IMR-90 (cell line): ENCODE measurements around the gene KIAA0825. TPM values are rescaled to one million over a fixed set of nuclear protein-coding genes. Genes with fewer than 3 reads are reported as not detected.

Experiments used
- ATAC-seq: fragments of 200-7000 bp; cut with Tn5 transposase; 2 replicates; pipeline ENCODE4 v1.9.1; 2020; ENCODE audit warnings: low read depth, mild to moderate bottlenecking, moderate library complexity
- BruUV-seq: library from RNA; stranded (reverse); fragments of 400-500 nt; replicated peaks from 2 replicates; lab custom pipeline; 2021; lab: Mats Ljungman, UMichigan
- CTCF ChIA-PET: fragments of 300-600 bp; formaldehyde crosslinking; extraction: SDS; loops from one replicate; lab custom pipeline; 2021; ENCODE audit warnings: antibody characterized with exemption; lab: Yijun Ruan, JAX
- POLR2A ChIA-PET: fragments of 300-600 bp; sonication (Branson Sonifier 250); formaldehyde crosslinking; loops from one replicate; lab custom pipeline; 2022; ENCODE audit warnings: antibody characterized with exemption; ENCODE audit not compliant: unreplicated experiment; lab: Charles Lee
- DNase-seq: peaks from one replicate; pipeline ENCODE4 v3.0.0; 2013
- H2AFZ ChIP-seq: replicated peaks from 2 replicates; pipeline ENCODE3; 2013; ENCODE audit warnings: low read length, mild to moderate bottlenecking; ENCODE audit not compliant: poor library complexity
- H2AK5ac ChIP-seq: 2 replicates; pipeline ENCODE4 v1.6.1; 2013; ENCODE audit warnings: low read depth, low read length, inconsistent platforms
- H2AK9ac ChIP-seq: replicated peaks from 2 replicates; pipeline ENCODE3; 2013; ENCODE audit warnings: mild to moderate bottlenecking, low read depth, low read length, moderate library complexity; ENCODE audit not compliant: poor library complexity
- H2BK120ac ChIP-seq: 2 replicates; pipeline ENCODE4 v1.6.1; 2013; ENCODE audit warnings: low read depth, low read length, inconsistent platforms
- H2BK15ac ChIP-seq: 3 replicates; pipeline ENCODE4 v1.6.1; 2013; ENCODE audit warnings: low read depth, low read length, inconsistent platforms
- H2BK20ac ChIP-seq: 2 replicates; pipeline ENCODE4 v1.6.1; 2013; ENCODE audit warnings: low read depth, mild to moderate bottlenecking, inconsistent platforms, low read length, moderate library complexity
- H2BK5ac ChIP-seq: 2 replicates; pipeline ENCODE4 v1.6.1; 2013; ENCODE audit warnings: mild to moderate bottlenecking, low read depth, low read length, inconsistent platforms; ENCODE audit not compliant: poor library complexity, severe bottlenecking
- H3K14ac ChIP-seq: replicated peaks from 2 replicates; pipeline ENCODE4 v1.6.1; 2013; ENCODE audit warnings: low read depth, low read length, inconsistent platforms
- H3K18ac ChIP-seq: 2 replicates; pipeline ENCODE4 v1.6.1; 2013; ENCODE audit warnings: low read depth, low read length, control low read depth
- H3K23ac ChIP-seq: 2 replicates; pipeline ENCODE4 v1.6.1; 2013; ENCODE audit warnings: low read depth, low read length, inconsistent platforms
- H3K27ac ChIP-seq: 2 replicates; pipeline ENCODE4 v1.5.1; 2013; ENCODE audit warnings: mild to moderate bottlenecking, control low read depth, low read length; ENCODE audit not compliant: insufficient read depth
- H3K27me3 ChIP-seq: 2 replicates; pipeline ENCODE4 v1.6.1; 2013; ENCODE audit warnings: low read length; ENCODE audit not compliant: control insufficient read depth, insufficient read depth
- H3K36me3 ChIP-seq: 2 replicates; pipeline ENCODE4 v1.6.1; 2013; ENCODE audit warnings: low read length, mixed read lengths; ENCODE audit not compliant: control insufficient read depth, insufficient read depth
- H3K4ac ChIP-seq: 2 replicates; pipeline ENCODE4 v1.6.1; 2013; ENCODE audit warnings: low read depth, low read length, inconsistent platforms
- H3K4me1 ChIP-seq: 2 replicates; pipeline ENCODE4 v1.6.1; 2013; ENCODE audit warnings: low read length, mixed read lengths; ENCODE audit not compliant: control insufficient read depth, insufficient read depth
- H3K4me2 ChIP-seq: 2 replicates; pipeline ENCODE4 v1.6.1; 2013; ENCODE audit warnings: low read depth, mild to moderate bottlenecking, control low read depth, low read length, moderate library complexity
- H3K4me3 ChIP-seq: 2 replicates; pipeline ENCODE4 v1.5.1; 2013; ENCODE audit warnings: low read depth, mild to moderate bottlenecking, control low read depth, low read length, moderate library complexity; ENCODE audit not compliant: insufficient read depth
- H3K56ac ChIP-seq: 2 replicates; pipeline ENCODE4 v1.6.1; 2013; ENCODE audit warnings: low read length, inconsistent platforms; ENCODE audit not compliant: insufficient read depth; ENCODE audit errors: extremely low read depth
- H3K79me1 ChIP-seq, 2 experiments: 2 replicates each; pipeline ENCODE4 v1.6.1; 2013; ENCODE audit warnings: low read length in 2 of 2, inconsistent platforms in 1 of 2, low read depth in 1 of 2
- H3K9ac ChIP-seq: 2 replicates; pipeline ENCODE4 v1.6.1; 2013; ENCODE audit warnings: low read depth, low read length, control low read depth
- H3K9me1 ChIP-seq: 2 replicates; pipeline ENCODE4 v1.6.1; 2013; ENCODE audit warnings: low read length, inconsistent platforms; ENCODE audit not compliant: insufficient read depth
- H3K9me3 ChIP-seq: 2 replicates; pipeline ENCODE4 v1.6.1; 2013; ENCODE audit warnings: low read length; ENCODE audit not compliant: control insufficient read depth, insufficient read depth
- H4K20me1 ChIP-seq: 2 replicates; pipeline ENCODE4 v1.6.1; 2013; ENCODE audit warnings: low read length, inconsistent platforms; ENCODE audit not compliant: insufficient read depth
- H4K5ac ChIP-seq: 2 replicates; pipeline ENCODE4 v1.6.1; 2013; ENCODE audit warnings: mild to moderate bottlenecking, low read depth, low read length, control low read depth
- H4K8ac ChIP-seq, 2 experiments: 2 replicates each; pipeline ENCODE4 v1.6.1; 2013; ENCODE audit warnings: low read depth in 2 of 2, low read length in 2 of 2, control low read depth in 1 of 2, inconsistent platforms in 1 of 2
- H4K91ac ChIP-seq: 2 replicates; pipeline ENCODE4 v1.6.1; 2013; ENCODE audit warnings: low read depth, low read length, inconsistent platforms; ENCODE audit not compliant: insufficient read depth
- CEBPB ChIP-seq: IDR thresholded peaks from 2 replicates; pipeline ENCODE4 v1.6.1; 2012; ENCODE audit warnings: low read depth, low read length, improper control_type of control experiment
- NFE2L2 ChIP-seq: fragments of 150-350 bp; IDR thresholded peaks from 2 replicates; pipeline ENCODE4 v1.6.1; 2016; ENCODE audit warnings: low read depth, mild to moderate bottlenecking, low read length
- WGBS, 2 experiments: methylation state at CpG; one replicate each; pipeline versions ENCODE4 v1.1.5 to v1.1.7; 2013; ENCODE audit warnings: missing lambda C conversion rate in 2 of 2; ENCODE audit not compliant: insufficient read length in 1 of 2; ENCODE audit errors: extremely low coverage in 2 of 2; 5-methylcytosine and 5-hydroxymethylcytosine counted together
- dilution Hi-C: fragments of 300-500 bp; cut with HindIII; formaldehyde crosslinking; loops from one replicate; pipeline ENCODE4 v1.14.3; 2018; ENCODE audit warnings: low sequenced_read_pairs; ENCODE audit not compliant: unreplicated experiment
- in situ Hi-C: fragments of 300-500 bp; cut with MboI; formaldehyde crosslinking; loops from 3 replicates; pipeline ENCODE4 v1.14.3; 2019; ENCODE audit warnings: low sequenced_read_pairs, inconsistent platforms, mixed read lengths
- intact Hi-C: fragments of 100-400 bp; cut with micrococcal nuclease; formaldehyde crosslinking; loops from 2 replicates; pipeline ENCODE4 v1.10.0; 2022
- polyA plus RNA-seq, 3 experiments: library from polyadenylated mRNA; depleted of rRNA; stranded (reverse); fragments of >200 nt; gene quantifications; 2 replicates each; pipeline ENCODE4 v1.2.3, GENCODE V29; 2012; ENCODE audit warnings: low replicate concordance in 1 of 3
- total RNA-seq: library from RNA; depleted of rRNA; stranded (reverse); fragments of >200 nt; gene quantifications from 2 replicates; pipeline ENCODE4 v1.2.3, GENCODE V29; 2012

KIAA0825 gene
- total and polyA plus RNA-seq, 2 of the 4 experiments (the other 2 are of a cell fraction): 0.46 to 1.8 TPM

DNA sequence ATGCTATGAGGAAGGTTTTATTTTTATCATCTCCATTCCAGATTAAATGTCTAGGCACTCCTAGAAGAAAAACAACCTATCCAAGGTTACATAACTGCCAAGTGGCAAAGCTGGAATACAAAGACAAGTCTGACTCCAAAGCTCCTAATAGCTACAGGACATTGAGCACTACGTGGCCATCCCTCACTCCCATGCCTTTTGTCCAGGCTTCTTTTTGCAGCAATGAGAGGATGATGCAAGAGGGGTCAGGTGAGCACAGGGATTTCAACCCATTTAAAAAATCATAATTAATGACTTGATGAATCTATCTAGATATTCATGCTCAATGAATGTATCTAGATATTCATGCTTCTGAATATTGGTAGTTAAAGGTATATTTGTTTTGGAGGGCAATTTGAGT lies 117.0 kb downstream of the KIAA0825 start:
- Histone ChIP-seq H3K14ac (no peak overlapping the region), H2BK20ac (no peak overlapping the region), H3K23ac (no peak overlapping the region), H3K27ac (no peak overlapping the region), H3K27me3 (no peaks in the 10 kb centered on the region), H3K18ac (no peak overlapping the region), H3K9me1 (no peaks in the 10 kb centered on the region; the same call in 1 of the 2 replicates), H3K4me3 (no peak overlapping the region), H3K56ac (no peak overlapping the region), H3K4me2 (no peak overlapping the region), H4K20me1 (no peaks in the 10 kb centered on the region), H3K79me1 (no peaks in the 10 kb centered on the region), H2AK9ac (no peak overlapping the region), H3K4me1 (no peaks in the 10 kb centered on the region), H4K5ac (no peak overlapping the region), H2AK5ac (no peak overlapping the region), H2BK15ac (no peak overlapping the region), H2BK120ac (no peak overlapping the region), H2AFZ (no peak overlapping the region), H2BK5ac (no peak overlapping the region), H3K4ac (no peak overlapping the region), H3K36me3 (no peaks in the 10 kb centered on the region), H4K8ac (no peak overlapping the region), H4K91ac (no peak overlapping the region), H3K9ac (no peak overlapping the region), H3K9me3 (no peaks in the 10 kb centered on the region)
- intact Hi-C loops: no loop called here
- dilution Hi-C loops: no loop called here
- in situ Hi-C loops: no loop called here
- DNase-seq (no peak), ATAC-seq (no peak)
- no peak for TF ChIP-seq NFE2L2
- TF ChIP-seq CEBPB: 0 out of 2 replicates have a peak, but pooled peaks have one; percentile 2
- no CpG with 5 or more reads among the region's 1 CpG for WGBS, 2 experiments
- CTCF ChIA-PET: interaction anchor here (0.6 kb wide), 1 partner anchor 311 kb away, joined by 4 read pairs; no protein-coding TSS in a partner anchor
- no TSS peak for BruUV-seq
- POLR2A ChIA-PET: no interaction called here
